GM18519 (cell line): Measurements from ENCODE around the gene CABCOCO1.

Source experiments
- ATAC-seq: cut with Tn5 transposase; IDR thresholded peaks from one replicate; pipeline ENCODE4 v1.9.1; 2021; ENCODE audit warnings: mild to moderate bottlenecking, moderate library complexity; ENCODE audit not compliant: unreplicated experiment, low FRiP score

CABCOCO1 gene

GRCh38 chr10:61752111-61753011, 89.6 kb downstream of the CABCOCO1 start:
- ATAC-seq: no peak

DNA sequence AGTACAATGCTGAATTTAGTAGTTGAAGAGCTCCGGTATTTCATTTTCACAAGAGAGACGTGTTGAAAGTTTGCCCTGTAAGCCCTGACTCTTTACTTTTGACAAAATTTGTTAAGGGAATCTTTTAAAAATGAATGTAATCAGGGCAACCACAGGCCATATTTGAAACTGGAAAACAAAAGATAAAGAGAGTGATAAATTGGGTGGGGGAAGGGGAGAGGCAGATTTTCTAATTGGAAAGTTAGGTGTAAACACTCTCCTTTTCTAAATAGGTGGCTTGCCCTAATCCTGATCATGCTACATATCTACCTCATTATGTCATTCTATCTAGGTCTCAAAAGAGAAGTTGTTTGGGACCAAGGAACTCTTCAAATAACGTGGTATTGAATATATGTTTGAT, 90.7 kb downstream of the CABCOCO1 start:
- no peak for ATAC-seq

DNA sequence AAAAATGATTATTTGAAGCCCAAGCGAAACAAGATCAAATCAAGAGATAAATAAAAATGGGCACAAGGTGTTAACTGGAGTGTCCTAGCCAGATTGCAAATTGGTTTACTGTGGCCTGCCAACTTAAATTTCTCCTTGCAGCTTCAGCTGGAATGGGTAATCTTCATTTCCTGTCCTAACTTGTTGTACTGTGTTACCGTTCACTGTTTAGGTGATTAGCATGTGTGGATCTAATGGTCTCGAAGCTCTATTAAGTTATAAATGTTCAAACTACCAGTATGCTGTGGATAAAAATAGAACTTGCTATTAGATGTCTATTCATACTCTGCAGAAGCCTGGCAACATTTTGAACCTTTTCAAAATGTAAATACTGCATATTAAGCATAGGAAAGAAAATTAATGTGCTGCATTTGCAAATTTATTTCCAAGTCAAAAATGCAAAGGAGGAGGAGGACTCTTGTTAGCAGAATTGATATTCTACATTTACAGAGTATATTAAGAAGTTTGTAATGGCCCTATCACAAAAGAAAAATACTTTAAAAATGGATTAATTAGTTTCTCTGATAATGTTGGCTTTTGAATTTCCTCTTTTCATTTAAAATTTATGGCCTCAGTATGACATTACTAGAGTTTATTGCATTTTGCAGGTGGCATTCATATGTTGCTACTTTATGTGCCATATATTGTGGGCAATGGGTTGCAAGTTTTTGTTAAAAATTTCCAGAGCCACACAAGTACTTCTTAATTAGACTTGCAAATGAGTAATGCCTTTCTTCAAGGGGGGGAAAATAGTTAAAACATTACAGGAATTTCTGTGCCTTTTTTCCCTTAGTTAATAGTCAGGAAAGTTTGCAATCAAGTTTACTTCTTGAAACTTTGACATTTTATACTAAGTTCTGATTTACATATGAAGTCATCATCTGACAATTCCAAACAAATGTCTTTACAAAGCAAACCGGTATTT, 92.1 kb downstream of the CABCOCO1 start:
- ATAC-seq: no peak

DNA sequence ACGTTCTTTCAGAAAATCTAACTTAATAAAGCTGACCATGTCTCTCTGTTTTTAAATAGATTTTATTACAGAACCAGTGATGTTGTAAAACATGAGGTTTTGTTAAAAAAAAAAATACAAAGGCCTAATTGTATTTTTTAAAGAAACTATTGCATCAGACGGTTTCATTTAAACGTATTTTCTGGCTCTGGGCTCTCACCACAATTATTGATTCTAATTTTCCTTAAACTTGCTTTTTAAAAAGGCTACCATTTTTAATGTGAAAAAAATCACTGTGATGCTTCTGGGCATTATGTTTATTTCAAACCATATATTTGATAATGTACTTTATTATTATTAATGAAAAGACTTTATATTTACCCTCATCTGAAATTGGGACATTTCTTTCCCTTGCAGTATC, 94.3 kb downstream of the CABCOCO1 start:
- ATAC-seq: no peak

GRCh38 chr10:61757525-61758397, 95.0 kb downstream of the CABCOCO1 start:
- no peak for ATAC-seq

DNA sequence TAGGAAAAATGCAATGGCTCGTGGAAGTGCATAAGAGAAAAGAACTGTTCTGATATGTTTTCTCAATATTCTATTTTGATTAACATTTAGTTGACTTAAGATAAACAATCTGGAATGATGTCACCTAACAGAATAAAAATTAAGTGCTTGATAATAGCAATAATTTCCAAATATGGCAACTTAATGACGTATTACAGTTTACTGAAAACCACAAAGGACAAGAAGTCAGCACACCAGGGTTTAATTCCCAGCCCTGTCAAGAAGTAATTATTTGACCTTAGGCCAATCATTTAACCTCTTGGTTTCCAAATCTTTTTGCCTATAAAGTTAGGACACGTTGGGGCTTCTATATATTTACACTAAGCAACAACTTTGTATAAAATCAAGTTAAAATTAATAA, 95.7 kb downstream of the CABCOCO1 start:
- ATAC-seq: no peak

DNA sequence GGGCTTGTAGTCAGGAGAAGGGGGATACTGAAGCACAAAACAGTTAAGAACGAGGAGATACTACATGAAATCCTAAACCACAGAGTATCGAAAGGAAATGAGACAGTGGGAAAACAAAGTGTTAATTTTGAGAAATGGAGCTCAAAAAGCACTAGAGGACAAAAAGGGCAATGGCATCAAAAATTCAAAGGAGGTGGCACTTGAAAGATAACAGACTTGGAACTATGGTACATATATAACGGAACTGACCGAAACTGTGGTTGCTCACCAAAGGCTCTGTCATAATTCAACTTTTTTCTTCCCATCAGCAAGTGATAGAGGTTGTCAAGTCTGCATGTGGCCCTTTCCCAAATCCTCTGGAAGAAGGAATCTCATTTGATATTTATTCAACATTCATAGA, 97.0 kb downstream of the CABCOCO1 start:
- no peak for ATAC-seq

DNA sequence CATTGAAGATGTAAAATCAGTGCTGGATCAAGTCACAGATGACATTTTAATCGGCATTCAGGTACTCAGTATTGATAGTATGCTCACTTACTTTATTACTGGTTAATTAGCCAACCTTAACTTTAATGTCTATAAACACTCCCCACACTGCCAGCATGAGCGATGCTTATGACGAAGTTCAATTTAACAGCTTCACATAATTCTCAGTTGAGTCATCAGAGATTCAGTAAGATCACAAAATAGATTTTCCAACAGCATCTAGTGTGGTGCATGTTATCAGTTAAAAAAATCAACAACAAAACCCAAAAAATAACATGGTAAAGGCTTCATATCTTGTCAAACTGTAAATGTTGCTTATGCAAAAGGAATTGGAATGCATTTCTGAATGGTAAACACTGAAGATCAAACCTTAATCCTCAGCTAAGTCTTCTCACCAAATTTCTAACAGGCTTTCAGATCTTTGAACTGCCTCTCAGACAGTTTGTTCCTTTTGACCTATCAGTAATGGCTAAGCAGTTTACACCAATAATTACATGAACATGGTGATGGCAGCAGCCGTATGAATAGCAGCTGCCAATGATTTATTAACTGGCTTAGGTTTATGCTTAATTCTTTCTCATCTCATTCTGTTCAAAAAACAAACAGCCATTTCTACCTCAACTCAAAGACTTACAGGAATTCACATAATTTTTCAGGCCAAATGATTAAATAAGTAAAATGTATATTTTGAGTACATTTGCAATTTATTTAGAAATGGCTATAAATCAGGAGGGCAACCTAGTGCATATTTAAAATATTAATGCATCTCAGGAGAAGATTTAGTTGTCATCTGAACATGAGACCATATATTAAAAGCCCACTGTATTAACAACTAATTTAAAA, 98.5 kb downstream of the CABCOCO1 start:
- no peak for ATAC-seq

DNA sequence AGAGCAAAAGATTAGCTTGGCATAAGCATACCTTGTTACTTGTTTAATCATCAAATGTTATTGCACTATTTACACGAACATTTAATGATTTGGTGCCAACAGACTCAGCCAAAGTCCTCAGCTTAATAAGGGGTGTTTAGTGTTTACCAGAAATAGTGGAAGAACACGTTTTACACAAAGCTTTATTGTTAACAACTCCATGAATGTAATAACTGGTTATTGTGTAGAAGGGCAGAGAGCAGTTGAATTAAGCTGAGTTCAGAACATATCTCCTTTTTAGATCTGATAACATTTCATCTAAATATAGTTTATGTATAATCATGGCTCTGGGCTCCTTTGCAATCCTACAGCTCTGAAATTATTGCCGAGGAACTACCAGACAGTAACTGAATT, 99.1 kb downstream of the CABCOCO1 start:
- no peak for ATAC-seq

GRCh38 chr10:61763778-61764177, 101.0 kb downstream of the CABCOCO1 start:
- no peak for ATAC-seq

GRCh38 chr10:61764486-61764885, 101.8 kb downstream of the CABCOCO1 start:
- ATAC-seq: no peak

DNA sequence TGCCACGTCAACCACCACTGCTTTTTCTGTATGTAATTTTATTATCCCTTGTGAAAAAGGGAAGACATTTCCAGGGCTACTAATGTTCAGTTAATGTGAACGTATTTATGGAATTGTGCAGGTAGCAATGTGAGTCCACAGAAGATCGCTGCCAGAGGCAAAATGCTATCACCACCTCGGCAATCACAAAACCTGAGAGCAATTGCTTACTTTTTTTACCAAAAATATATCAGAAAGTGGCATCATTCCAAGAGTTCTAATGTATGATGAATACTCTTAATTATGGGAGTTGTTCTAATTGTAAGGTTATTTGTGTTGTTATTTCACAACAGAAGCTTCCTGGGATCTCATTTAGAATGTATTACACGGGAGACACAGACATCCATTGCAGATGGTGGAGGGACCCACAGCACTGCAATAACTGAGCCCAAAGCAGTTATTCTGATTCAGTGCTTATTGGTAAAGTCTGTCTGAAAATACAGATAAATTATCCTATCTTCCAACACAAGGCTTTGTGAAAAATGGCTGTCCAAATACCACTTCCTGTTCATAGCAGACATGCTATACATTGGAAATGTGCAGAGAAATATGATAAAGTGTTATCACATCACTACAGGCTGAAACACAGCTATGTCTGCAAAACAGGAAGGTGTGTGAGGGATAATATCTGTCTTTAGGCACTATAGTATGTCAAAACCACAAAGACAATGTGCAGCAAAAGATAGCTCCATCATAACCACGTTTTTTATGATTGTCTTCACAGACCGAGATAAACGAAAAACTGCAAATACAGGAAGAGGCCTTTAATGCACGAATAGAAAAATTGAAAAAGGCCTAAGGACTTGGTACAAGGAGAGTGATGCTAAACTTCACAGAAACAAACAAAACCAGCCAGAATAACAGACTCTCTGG, 102.7 kb downstream of the CABCOCO1 start:
- no peak for ATAC-seq

- no peak for ATAC-seq
These were observed 104.2 kb downstream of the CABCOCO1 start for GRCh38 chr10:61766927-61767326.

DNA sequence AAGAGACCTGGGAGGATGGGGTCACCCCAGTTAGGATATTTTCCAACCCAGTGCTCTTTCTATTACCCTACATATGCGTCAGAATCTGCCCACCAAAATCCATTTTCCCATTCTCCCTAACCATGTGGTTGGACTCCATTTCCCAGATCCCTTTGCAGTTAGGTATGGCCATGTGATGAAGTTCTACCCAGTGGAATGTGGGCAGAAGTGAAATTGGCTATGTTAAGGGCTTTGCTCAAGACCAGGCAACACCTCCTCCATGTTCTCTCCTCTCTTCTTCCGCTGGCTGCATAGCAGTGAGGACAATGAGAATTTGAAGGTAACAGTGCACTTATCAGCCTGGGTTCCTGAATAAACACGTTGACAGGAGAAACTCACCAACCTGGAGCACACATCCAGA, 111.3 kb downstream of the CABCOCO1 start:
- ATAC-seq: no peak

DNA sequence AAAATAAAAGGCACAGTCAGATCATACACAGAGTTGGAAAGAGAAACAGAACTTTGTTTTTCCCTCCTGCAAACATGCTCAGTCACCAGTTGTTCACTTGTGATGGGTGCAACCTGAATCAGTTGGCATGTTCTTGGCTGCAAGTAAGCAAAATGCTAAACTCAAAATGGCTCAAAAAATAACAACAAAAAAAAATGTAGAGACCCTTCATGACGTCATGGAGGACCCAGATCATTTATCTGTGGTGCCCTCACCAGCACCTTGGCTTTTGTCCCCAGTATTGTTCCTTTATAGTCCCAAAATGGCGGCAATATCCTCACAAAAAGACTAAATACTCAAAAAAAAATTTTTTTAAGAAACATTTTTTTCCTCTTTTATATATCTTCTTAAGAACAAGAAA, 112.4 kb downstream of the CABCOCO1 start:
- no peak for ATAC-seq

DNA sequence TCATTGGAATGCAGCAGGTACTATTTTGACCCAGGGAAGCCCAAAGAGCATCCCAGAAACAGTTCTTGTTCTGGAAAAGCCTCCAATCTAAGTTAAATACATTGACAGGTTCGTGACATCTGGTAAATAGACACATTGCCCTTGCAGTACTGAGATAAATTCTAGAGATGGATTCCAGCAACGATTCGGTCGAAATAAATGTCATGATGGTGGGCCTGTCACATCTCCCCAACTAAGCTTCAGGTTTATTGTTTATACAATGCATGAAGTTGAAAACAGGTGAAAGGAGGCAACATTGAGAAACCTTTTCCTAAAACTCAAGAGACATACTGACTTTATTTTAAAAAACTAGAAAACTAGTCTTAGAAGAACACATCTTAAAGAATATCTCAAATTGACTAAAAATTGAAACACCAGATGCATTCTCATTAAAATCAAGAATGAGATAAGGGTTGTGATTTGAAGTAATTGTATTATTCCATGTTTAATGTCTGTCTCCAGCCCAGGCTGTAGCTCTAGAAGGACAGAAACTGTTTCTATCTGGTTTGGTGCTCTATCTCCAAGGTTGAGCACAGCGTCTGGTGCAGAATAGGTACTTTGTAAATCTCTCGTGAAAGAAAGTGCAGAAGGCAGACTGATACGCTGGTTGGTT, 114.0 kb downstream of the CABCOCO1 start:
- no peak for ATAC-seq

GRCh38 chr10:61778137-61778536, 115.4 kb downstream of the CABCOCO1 start:
- no peak for ATAC-seq

DNA sequence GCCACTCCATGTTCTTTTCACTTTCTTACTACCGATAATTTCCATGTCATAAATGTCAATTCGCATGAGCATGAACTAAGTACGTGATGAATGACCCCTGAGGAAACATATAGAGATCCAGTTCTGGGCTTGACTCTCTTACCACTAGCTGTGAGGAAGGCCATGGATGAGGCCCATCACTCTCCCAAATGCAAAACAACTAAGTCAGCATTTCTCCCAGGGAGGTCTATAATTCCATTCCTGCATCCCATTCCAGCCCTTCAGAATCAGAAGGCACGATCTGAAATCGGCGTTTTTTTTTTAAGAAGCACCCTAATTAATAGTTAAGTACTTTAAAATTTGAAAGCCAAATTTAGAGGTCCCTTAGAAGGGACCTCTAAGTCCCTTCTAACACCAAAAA, 116.5 kb downstream of the CABCOCO1 start:
- ATAC-seq: no peak
